K562 (cell line): ENCODE data around the gene CNDP2. TPM values are rescaled to one million over a fixed set of nuclear protein-coding genes. Genes with fewer than 3 reads are reported as not detected.

Experiments used
- ATAC-seq: fragments of 200-7000 bp; cut with Tn5 transposase; 3 replicates; pipeline ENCODE4 v1.9.1; 2020; ENCODE audit warnings: moderate library complexity
- BruUV-seq: library from RNA; stranded (reverse); fragments of 400-500 nt; replicated peaks from 2 replicates; lab custom pipeline; 2021; lab: Mats Ljungman, UMichigan
- CTCF ChIA-PET: fragments of 300-600 bp; formaldehyde crosslinking; extraction: SDS; loops from one replicate; lab custom pipeline; 2021; ENCODE audit warnings: low intra/inter-chr PET ratio; lab: Yijun Ruan, JAX
- POLR2A ChIA-PET: fragments of 300-600, 350-650 bp; sonication (Branson Sonifier 250); formaldehyde crosslinking; extraction: SDS; loops from one replicate; lab custom pipeline; 2021; ENCODE audit warnings: antibody characterized with exemption, inconsistent platforms; lab: Yijun Ruan, JAX
- DNase-seq, 4 experiments: peaks; one replicate each; pipeline versions ENCODE4 v3.0.0 to v3.0.0-alpha.2; 2011 to 2018; ENCODE audit warnings: low spot score in 3 of 4, mixed read lengths in 3 of 4; ENCODE audit errors: extremely low read depth in 1 of 4
- FAIRE-seq: peaks from 2 replicates; lab custom pipeline; 2011; peaks lifted over from hg19 to GRCh38; lab: Jason Lieb, UNC
- H2AFZ ChIP-seq: 2 replicates; pipeline ENCODE4 v1.6.0; 2011; ENCODE audit warnings: low read depth, low read length, control low read depth, inconsistent platforms
- H3K27ac ChIP-seq: fragments of 200-600 bp; 3 replicates; pipeline ENCODE4 v1.8.0; 2011; ENCODE audit warnings: low read depth, mild to moderate bottlenecking, control low read depth, inconsistent platforms, low read length, moderate library complexity, mixed read lengths; ENCODE audit errors: extremely low read depth
- H3K27me3 ChIP-seq, 2 experiments: fragments of 300-600 bp in 1 of 2; 2 replicates in 1 of 2; 3 replicates in 1 of 2; pipeline versions ENCODE4 v1.6.0 to v1.8.0; 2011; ENCODE audit warnings: inconsistent platforms in 2 of 2, low read length in 2 of 2, mild to moderate bottlenecking in 1 of 2, mixed read lengths in 1 of 2, moderate library complexity in 1 of 2; ENCODE audit not compliant: control insufficient read depth in 2 of 2, insufficient read depth in 2 of 2
- H3K36me3 ChIP-seq: fragments of 300-600 bp; 3 replicates; pipeline ENCODE4 v1.8.0; 2011; ENCODE audit warnings: mild to moderate bottlenecking, low read length, inconsistent platforms; ENCODE audit not compliant: control insufficient read depth, insufficient read depth
- H3K4me1 ChIP-seq, 2 experiments: fragments of 200-600 bp in 1 of 2; replicated peaks in 1 of 2; 2 replicates in 1 of 2; 3 replicates in 1 of 2; pipeline versions ENCODE4 v1.5.1 to v1.8.0; 2011; ENCODE audit warnings: inconsistent platforms in 2 of 2, low read length in 2 of 2, mild to moderate bottlenecking in 1 of 2, mixed read lengths in 1 of 2, moderate library complexity in 1 of 2; ENCODE audit not compliant: control insufficient read depth in 2 of 2, insufficient read depth in 2 of 2
- H3K4me2 ChIP-seq: 2 replicates; pipeline ENCODE4 v1.6.1; 2011; ENCODE audit warnings: low read length, control low read depth, inconsistent platforms, mixed read lengths; ENCODE audit not compliant: insufficient read depth
- H3K4me3 ChIP-seq: fragments of 200-600 bp; sonication (generic), shearing (Covaris generic); 2 replicates; pipeline ENCODE4 v1.5.1; 2016; ENCODE audit warnings: control low read depth, inconsistent platforms
- H3K79me2 ChIP-seq: fragments of 200-600 bp; 3 replicates; pipeline ENCODE4 v1.8.0; 2011; ENCODE audit warnings: low read length, inconsistent platforms; ENCODE audit not compliant: control insufficient read depth, insufficient read depth
- H3K9ac ChIP-seq, 2 experiments: 2 replicates each; pipeline versions ENCODE4 v1.6.0 to v1.6.1; 2011; ENCODE audit warnings: low read depth in 2 of 2, low read length in 2 of 2, control low read depth in 1 of 2, inconsistent platforms in 1 of 2, mild to moderate bottlenecking in 1 of 2, mixed read lengths in 1 of 2; ENCODE audit not compliant: insufficient read depth in 1 of 2
- H3K9me1 ChIP-seq: one replicate; pipeline ENCODE4 v1.6.0; 2011; ENCODE audit warnings: inconsistent platforms, mild to moderate bottlenecking, low read length, moderate library complexity; ENCODE audit not compliant: control insufficient read depth, insufficient read depth
- H3K9me3 ChIP-seq: replicated peaks from 2 replicates; pipeline ENCODE4 v1.5.1; 2011; ENCODE audit warnings: low read depth, low read length, inconsistent platforms; ENCODE audit not compliant: control insufficient read depth, insufficient read depth
- H4K20me1 ChIP-seq: replicated peaks from 2 replicates; pipeline ENCODE4 v1.6.1; 2011; ENCODE audit warnings: low read length, inconsistent platforms, mixed read lengths; ENCODE audit not compliant: control insufficient read depth, insufficient read depth
- CREB3 ChIP-seq: fragments of 450-650 bp; conservative IDR thresholded peaks from 2 replicates; pipeline ENCODE4 v1.6.1; 2016; ENCODE audit warnings: missing genetic modification characterization, low read depth, mild to moderate bottlenecking, missing compliant biosample characterization, moderate library complexity
- FOXA3 ChIP-seq, 2 experiments: fragments of 450-650 bp in 1 of 2; sonication (generic) in 1 of 2; formaldehyde crosslinking; IDR thresholded peaks in 1 of 2; conservative IDR thresholded peaks in 1 of 2; 2 replicates each; pipeline versions ENCODE4 v1.4.0 to v1.8.0; 2020 to 2022; ENCODE audit warnings: mild to moderate bottlenecking in 2 of 2, missing genetic modification reagents in 1 of 2
- GTF2B ChIP-seq: IDR thresholded peaks from 2 replicates; pipeline ENCODE4 v1.6.1; 2011; ENCODE audit not compliant: insufficient read length; ENCODE audit errors: extremely low read depth
- HDAC2 ChIP-seq: fragments of 450-650 bp; IDR thresholded peaks from 2 replicates; pipeline ENCODE4 v1.6.1; 2016; ENCODE audit warnings: mild to moderate bottlenecking
- TBP ChIP-seq: optimal IDR thresholded peaks from 2 replicates; pipeline ENCODE3; 2011; ENCODE audit warnings: low read depth, low read length, improper control_type of control experiment
- ZBTB17 ChIP-seq: fragments of 450-650 bp; formaldehyde crosslinking; IDR thresholded peaks from 2 replicates; pipeline ENCODE4 v1.4.0; 2020; ENCODE audit warnings: mild to moderate bottlenecking
- ZFP36 ChIP-seq: fragments of 150-350 bp; IDR thresholded peaks from 2 replicates; pipeline ENCODE4 v1.6.1; 2018; ENCODE audit warnings: low read length, low read depth; ENCODE audit not compliant: partially characterized antibody
- ZNF175 ChIP-seq: fragments of 200-800 bp; sonication (Bioruptor generic); IDR thresholded peaks from 2 replicates; pipeline ENCODE4 v1.6.1; 2016; ENCODE audit warnings: low read depth, mild to moderate bottlenecking, missing genetic modification characterization, missing compliant biosample characterization
- ZNF239 ChIP-seq: fragments of 250-450 bp; sonication (Bioruptor Pico); IDR thresholded peaks from 2 replicates; pipeline ENCODE4 v1.4.0; 2020; ENCODE audit warnings: mild to moderate bottlenecking
- ZNF280A ChIP-seq: fragments of 450-650 bp; IDR thresholded peaks from 2 replicates; pipeline ENCODE4 v1.6.1; 2018; ENCODE audit warnings: mild to moderate bottlenecking, low read depth; ENCODE audit not compliant: partially characterized antibody
- WGBS: fragments of 100-300 bp; shearing (Covaris generic); methylation state at CpG from one replicate; pipeline ENCODE4 v1.1.6; 2016; ENCODE audit warnings: low coverage, mixed read lengths; ENCODE audit not compliant: insufficient coverage; ENCODE audit errors: missing lambda C conversion rate; 5-methylcytosine and 5-hydroxymethylcytosine counted together
- in situ Hi-C: fragments of 300-500 bp; cut with MboI; formaldehyde crosslinking; loops from 4 replicates; pipeline ENCODE4 v1.15.0; 2018; ENCODE audit warnings: inconsistent platforms, mixed read lengths
- intact Hi-C: fragments of 100-400 bp; cut with micrococcal nuclease; formaldehyde crosslinking; loops from 2 replicates; pipeline ENCODE4 v1.14.2; 2022
- polyA plus RNA-seq, 8 experiments: library from polyadenylated mRNA; depleted of rRNA in 4 of 8; stranded (reverse) in 5 of 8; unstranded in 3 of 8; fragments of >200 nt; fragmentation: Nextera tagmentation in 2 of 8; fragmentation: Illumina TruSeq in 1 of 8; extraction: Ambion mirVana in 2 of 8; extraction: Trizol in 1 of 8; gene quantifications; 2 replicates each; pipeline versions ENCODE4 v1.2.1 to v1.2.3, GENCODE V29; 2011 to 2014; ENCODE audit warnings: inconsistent platforms in 1 of 8, missing spikeins in 1 of 8
- total RNA-seq, 7 experiments: library from RNA; depleted of rRNA in 6 of 7; stranded (reverse); fragments of >200 nt in 6 of 7; fragmentation: Illumina TruSeq in 2 of 7; extraction: Trizol in 2 of 7; gene quantifications; 2 replicates each; pipeline versions ENCODE4 v1.2.1 to v1.2.3, GENCODE V29; 2011 to 2021; ENCODE audit warnings: low replicate concordance in 1 of 7
- TF ChIP-seq, protein P1 (sequence below): sonication (generic); formaldehyde crosslinking; IDR thresholded peaks from 2 replicates; pipeline ENCODE4 v1.4.0; 2020; ENCODE audit warnings: mild to moderate bottlenecking, missing genetic modification reagents
- TF ChIP-seq, protein P2 (sequence below), 2 experiments: fragments of 250-450 bp in 1 of 2; fragments of 450-650 bp in 1 of 2; sonication (Bioruptor Pico) in 1 of 2; IDR thresholded peaks; 2 replicates each; pipeline versions ENCODE4 v1.6.1 to v1.8.0; 2016 to 2021; ENCODE audit warnings: mild to moderate bottlenecking in 2 of 2, moderate library complexity in 2 of 2, missing compliant biosample characterization in 1 of 2, missing genetic modification characterization in 1 of 2
- TF ChIP-seq, protein P3 (sequence below): fragments of 450-650 bp; formaldehyde crosslinking; IDR thresholded peaks from 2 replicates; pipeline ENCODE4 v1.4.0; 2022; ENCODE audit warnings: missing genetic modification characterization

The CNDP2 gene
- total and polyA plus RNA-seq, 9 of the 15 experiments (the other 6 are each of a cell fraction or from before 2014, with no cell fraction given): 34.1 to 128 (median 53.8) TPM

- H3K9ac ChIP-seq: no peak overlapping the region
- no peaks in the 10 kb centered on the region for H3K27me3 ChIP-seq
- DNase-seq: no peak
- H3K4me3 ChIP-seq: no peak overlapping the region
- no TSS peak for BruUV-seq
- no peak overlapping the region for H2AFZ ChIP-seq
- peaks cover 8 to 16% of the 10 kb centered on the region in 2 experiments; a peak in 4 of 5 replicates for H3K4me1 ChIP-seq
- POLR2A ChIA-PET: interaction anchor here (0.7 kb wide), 1 partner anchor 12 kb away, joined by 3 read pairs; no protein-coding TSS in a partner anchor
- H3K79me2 ChIP-seq: no peaks in the 10 kb centered on the region
- 93% methylated on average over 14 of the region's 23 CpGs for WGBS
- no peaks in the 10 kb centered on the region for H3K9me3 ChIP-seq
- intact Hi-C loops: no loop called here
- H3K4me2 ChIP-seq: no peak overlapping the region
- no peaks in the 10 kb centered on the region for H3K9me1 ChIP-seq
- in situ Hi-C loops: no loop called here
- peaks cover 86% of the 10 kb centered on the region; the same call in 2 of the 3 replicates for H3K36me3 ChIP-seq
- H4K20me1 ChIP-seq: 0 out of 2 replicates have a peak, but pooled peaks cover 4% of the 10 kb centered on the region
- no peak for FAIRE-seq
- no peak overlapping the region for H3K27ac ChIP-seq
- CTCF ChIA-PET: no interaction called here
- ATAC-seq: no peak
- TF ChIP-seq TBP (no peak), FOXA3 (CRISPR knock-in tag; conservative IDR thresholded peaks at IDR 0.05 in 1 of 2, IDR thresholded peaks at IDR 0.05 in 1 of 2) (no peak), ZNF239 (CRISPR knock-in tag) (no peak), ZBTB17 (CRISPR knock-in tag) (no peak), ZFP36 (no peak), HDAC2 (no peak), ZNF175 (CRISPR knock-in tag) (no peak), GTF2B (no peak), ZNF280A (no peak), CREB3 (tag) (no peak)
- TF ChIP-seq, protein P1, sequence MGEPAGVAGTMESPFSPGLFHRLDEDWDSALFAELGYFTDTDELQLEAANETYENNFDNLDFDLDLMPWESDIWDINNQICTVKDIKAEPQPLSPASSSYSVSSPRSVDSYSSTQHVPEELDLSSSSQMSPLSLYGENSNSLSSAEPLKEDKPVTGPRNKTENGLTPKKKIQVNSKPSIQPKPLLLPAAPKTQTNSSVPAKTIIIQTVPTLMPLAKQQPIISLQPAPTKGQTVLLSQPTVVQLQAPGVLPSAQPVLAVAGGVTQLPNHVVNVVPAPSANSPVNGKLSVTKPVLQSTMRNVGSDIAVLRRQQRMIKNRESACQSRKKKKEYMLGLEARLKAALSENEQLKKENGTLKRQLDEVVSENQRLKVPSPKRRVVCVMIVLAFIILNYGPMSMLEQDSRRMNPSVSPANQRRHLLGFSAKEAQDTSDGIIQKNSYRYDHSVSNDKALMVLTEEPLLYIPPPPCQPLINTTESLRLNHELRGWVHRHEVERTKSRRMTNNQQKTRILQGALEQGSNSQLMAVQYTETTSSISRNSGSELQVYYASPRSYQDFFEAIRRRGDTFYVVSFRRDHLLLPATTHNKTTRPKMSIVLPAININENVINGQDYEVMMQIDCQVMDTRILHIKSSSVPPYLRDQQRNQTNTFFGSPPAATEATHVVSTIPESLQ: no peak
- TF ChIP-seq, protein P2, sequence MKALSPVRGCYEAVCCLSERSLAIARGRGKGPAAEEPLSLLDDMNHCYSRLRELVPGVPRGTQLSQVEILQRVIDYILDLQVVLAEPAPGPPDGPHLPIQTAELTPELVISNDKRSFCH (CRISPR knock-in tag; IDR thresholded peaks at IDR 0.05): no peak
- TF ChIP-seq, protein P2 (tag; IDR thresholded peaks at IDR 0.05): no peak
- TF ChIP-seq, protein P3, sequence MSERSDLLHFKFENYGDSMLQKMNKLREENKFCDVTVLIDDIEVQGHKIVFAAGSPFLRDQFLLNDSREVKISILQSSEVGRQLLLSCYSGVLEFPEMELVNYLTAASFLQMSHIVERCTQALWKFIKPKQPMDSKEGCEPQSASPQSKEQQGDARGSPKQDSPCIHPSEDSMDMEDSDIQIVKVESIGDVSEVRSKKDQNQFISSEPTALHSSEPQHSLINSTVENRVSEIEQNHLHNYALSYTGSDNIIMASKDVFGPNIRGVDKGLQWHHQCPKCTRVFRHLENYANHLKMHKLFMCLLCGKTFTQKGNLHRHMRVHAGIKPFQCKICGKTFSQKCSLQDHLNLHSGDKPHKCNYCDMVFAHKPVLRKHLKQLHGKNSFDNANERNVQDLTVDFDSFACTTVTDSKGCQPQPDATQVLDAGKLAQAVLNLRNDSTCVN (CRISPR knock-in tag): no peak
Observed at GRCh38 chr18:74507097-74507881, 11.1 kb downstream of the CNDP2 start.
